Measurements from ENCODE around the gene OLFM1. TPM values are rescaled to one million over a fixed set of nuclear protein-coding genes. Genes with fewer than 3 reads are reported as not detected.

OLFM1 gene
- polyA plus RNA-seq, 1 experiment: 1.5 TPM

DNA sequence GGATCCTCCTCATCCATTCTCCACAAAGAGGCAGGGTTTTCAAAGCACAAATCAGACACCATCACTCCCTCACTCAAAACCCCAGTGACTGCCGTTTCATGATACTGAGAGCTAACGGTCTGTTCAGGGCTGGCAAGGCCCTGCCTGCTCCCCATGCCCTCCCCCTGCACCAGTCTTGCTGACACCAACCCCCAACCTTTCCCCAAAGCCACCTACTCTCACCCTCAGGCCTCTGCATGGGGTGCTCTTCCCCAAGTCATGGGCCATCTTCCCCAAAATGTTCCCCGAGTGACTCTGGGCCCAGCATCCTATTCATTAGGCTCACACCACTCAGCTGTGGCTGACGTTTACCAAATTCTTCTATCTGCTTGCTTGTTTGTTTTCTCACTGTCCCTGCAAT is 21.7 kb upstream of the OLFM1 start:
- Histone ChIP-seq H3K36me3 (ENCODE audit: control insufficient read depth, insufficient read depth, low read length) (no peaks in the 10 kb centered on the region), H3K27me3 (ENCODE audit: control insufficient read depth, insufficient read depth, low read length) (peaks cover 1% of the 10 kb centered on the region; the same call in 1 of the 2 replicates), H3K4me3 (ENCODE audit: low read depth, low read length) (no peak overlapping the region)
- TF ChIP-seq, protein P1, sequence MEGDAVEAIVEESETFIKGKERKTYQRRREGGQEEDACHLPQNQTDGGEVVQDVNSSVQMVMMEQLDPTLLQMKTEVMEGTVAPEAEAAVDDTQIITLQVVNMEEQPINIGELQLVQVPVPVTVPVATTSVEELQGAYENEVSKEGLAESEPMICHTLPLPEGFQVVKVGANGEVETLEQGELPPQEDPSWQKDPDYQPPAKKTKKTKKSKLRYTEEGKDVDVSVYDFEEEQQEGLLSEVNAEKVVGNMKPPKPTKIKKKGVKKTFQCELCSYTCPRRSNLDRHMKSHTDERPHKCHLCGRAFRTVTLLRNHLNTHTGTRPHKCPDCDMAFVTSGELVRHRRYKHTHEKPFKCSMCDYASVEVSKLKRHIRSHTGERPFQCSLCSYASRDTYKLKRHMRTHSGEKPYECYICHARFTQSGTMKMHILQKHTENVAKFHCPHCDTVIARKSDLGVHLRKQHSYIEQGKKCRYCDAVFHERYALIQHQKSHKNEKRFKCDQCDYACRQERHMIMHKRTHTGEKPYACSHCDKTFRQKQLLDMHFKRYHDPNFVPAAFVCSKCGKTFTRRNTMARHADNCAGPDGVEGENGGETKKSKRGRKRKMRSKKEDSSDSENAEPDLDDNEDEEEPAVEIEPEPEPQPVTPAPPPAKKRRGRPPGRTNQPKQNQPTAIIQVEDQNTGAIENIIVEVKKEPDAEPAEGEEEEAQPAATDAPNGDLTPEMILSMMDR (IDR thresholded peaks at IDR 0.05; ENCODE audit: insufficient read depth, low read depth, low read length): no peak
- DNase-seq (ENCODE audit: low read depth): no peak
- ChIA-PET CTCF (no interaction called here), POLR2A (no interaction called here)

DNA sequence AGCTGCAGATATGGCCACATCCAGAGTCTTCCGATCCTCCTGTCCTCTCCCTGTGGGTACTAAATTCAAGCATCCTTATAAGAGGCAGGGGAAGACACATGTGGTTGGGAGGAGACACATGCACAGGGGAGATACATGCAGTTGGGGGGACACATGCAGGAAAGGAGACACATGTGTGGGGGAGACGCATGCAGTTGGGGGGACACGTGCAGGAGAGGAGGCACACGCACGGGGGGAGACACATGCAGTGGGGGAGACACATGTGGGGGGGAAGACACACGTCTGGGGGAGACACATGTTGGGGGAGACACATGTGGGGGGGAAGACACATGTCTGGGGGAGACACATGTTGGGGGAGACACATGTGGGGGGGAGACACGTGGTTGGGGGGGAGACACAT is 21.2 kb upstream of the OLFM1 start:
- TF ChIP-seq, protein P1 (IDR thresholded peaks at IDR 0.05; ENCODE audit: insufficient read depth, low read depth, low read length): no peak
- Histone ChIP-seq H3K36me3 (ENCODE audit: control insufficient read depth, insufficient read depth, low read length) (no peaks in the 10 kb centered on the region), H3K27me3 (ENCODE audit: control insufficient read depth, insufficient read depth, low read length) (peaks cover 1% of the 10 kb centered on the region; the same call in 1 of the 2 replicates), H3K4me3 (ENCODE audit: low read depth, low read length) (no peak overlapping the region)
- CTCF ChIA-PET: no interaction called here
- POLR2A ChIA-PET: no interaction called here
- no peak for DNase-seq (ENCODE audit: low read depth)

DNA sequence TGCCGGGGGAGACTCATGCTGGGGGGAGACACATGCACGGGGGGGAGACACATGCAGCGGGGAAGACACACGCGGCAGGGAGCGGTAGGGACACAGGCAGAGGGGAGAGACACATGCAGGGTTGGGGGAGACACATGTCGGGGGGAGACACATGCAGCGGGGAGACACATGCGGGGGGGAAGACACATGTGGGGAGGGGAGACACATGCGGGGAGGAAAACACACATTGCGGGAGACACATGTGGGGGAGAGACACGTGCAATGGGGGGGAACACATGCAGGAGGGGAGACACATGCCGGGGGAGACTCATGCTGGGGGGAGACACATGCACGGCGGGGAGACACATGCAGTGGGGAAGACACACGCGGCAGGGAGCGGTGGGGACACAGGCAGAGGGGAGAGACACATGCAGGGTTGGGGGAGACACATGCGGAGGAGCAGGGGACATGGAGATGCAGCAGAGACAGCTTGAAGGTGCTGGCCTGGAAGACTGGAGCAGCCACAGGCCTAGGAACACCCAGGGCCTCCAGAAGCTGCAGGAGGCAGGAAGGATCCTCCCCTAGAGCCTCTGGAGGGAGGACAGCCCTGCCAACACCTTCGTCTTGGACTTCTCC is 20.3 kb upstream of the OLFM1 start:
- TF ChIP-seq, protein P1 (IDR thresholded peaks at IDR 0.05; ENCODE audit: insufficient read depth, low read depth, low read length): no peak
- POLR2A ChIA-PET: no interaction called here
- H3K4me3 ChIP-seq (ENCODE audit: low read depth, low read length): no peak overlapping the region
- no peaks in the 10 kb centered on the region for H3K36me3 ChIP-seq (ENCODE audit: control insufficient read depth, insufficient read depth, low read length)
- H3K27me3 ChIP-seq (ENCODE audit: control insufficient read depth, insufficient read depth, low read length): peaks cover 1% of the 10 kb centered on the region; the same call in 1 of the 2 replicates
- DNase-seq (ENCODE audit: low read depth): no peak
- CTCF ChIA-PET: no interaction called here

DNA sequence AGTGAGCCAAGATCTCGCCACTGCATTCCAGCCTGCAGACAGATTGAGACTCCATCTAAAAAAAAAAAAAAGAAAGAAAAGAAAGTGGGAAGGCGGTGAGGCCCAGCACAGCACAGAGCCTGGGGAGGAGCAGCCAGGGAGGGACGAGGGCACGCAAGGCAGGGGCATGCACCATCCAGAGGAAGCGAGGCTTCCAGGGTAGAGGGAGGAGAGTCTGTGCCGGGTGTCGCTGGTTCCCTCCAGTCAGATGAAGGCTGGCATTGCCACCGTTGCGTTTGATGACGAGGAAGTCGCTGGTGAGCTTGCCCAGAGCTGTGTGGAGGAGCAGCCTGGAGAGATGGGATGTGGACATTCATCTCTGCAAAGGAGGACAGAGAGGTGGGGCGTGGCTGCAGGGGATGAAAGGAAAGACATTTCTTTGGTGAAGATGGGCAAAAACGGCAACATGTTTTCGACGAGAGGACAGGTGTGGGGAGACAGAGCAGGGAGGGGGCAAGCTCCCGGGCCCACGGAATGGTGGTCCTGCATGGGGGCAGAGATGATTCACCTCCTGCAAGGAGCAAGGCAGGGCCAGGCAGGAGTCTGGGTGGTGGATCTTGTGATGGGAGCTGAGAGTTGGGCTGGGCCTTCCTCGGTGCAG is 18.6 kb upstream of the OLFM1 start:
- TF ChIP-seq, protein P1 (IDR thresholded peaks at IDR 0.05; ENCODE audit: insufficient read depth, low read depth, low read length): no peak
- Histone ChIP-seq H3K27me3 (ENCODE audit: control insufficient read depth, insufficient read depth, low read length) (peaks cover 1% of the 10 kb centered on the region; the same call in 1 of the 2 replicates), H3K4me3 (ENCODE audit: low read depth, low read length) (no peak overlapping the region), H3K36me3 (ENCODE audit: control insufficient read depth, insufficient read depth, low read length) (no peaks in the 10 kb centered on the region)
- ChIA-PET POLR2A (no interaction called here), CTCF (no interaction called here)
- no peak for DNase-seq (ENCODE audit: low read depth)

DNA sequence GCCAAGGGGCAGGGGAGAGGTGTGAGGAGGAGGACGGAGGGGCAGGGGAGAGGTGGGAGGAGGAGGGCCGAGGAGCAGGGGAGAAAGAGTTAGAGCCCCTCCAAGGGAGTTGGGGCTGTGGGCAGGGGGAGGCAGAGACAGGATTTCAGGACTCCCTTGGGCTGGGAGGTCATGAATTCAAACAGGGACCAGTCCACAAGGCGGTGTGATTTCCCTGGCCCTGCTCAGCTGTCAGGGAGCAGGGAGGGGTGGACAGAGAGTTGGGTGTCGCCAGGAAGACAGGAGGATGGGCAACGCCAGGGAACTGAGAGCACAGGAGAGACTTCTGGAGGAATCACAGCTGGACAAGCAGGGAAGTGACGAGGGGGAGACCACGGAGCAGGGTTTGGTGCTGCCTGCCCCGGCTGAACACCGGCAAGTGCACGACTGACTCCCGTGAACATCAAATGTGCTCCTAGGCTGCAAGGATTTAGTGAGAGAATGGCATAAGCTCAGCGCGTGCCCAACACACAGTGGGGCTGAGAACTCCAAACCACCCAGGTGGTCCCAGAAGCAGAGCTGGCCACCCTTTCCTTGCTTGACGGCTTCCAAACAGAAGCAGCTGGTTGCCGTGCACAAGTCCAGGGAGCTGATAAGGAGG is 17.8 kb upstream of the OLFM1 start:
- Histone ChIP-seq H3K4me3 (ENCODE audit: low read depth, low read length) (no peak overlapping the region), H3K27me3 (ENCODE audit: control insufficient read depth, insufficient read depth, low read length) (peaks cover 1% of the 10 kb centered on the region; the same call in 1 of the 2 replicates), H3K36me3 (ENCODE audit: control insufficient read depth, insufficient read depth, low read length) (no peaks in the 10 kb centered on the region)
- TF ChIP-seq, protein P1 (IDR thresholded peaks at IDR 0.05; ENCODE audit: insufficient read depth, low read depth, low read length): no peak
- DNase-seq (ENCODE audit: low read depth): no peak
- POLR2A ChIA-PET: no interaction called here
- CTCF ChIA-PET: interaction anchor here (0.8 kb wide), 1 partner anchor 32 kb away, joined by 5 read pairs; no protein-coding TSS in a partner anchor
